GM19240 (cell line): ENCODE results near the gene NOC2L.

Experiments used
- DNase-seq: peaks from one replicate; pipeline ENCODE4 v3.0.0; 2011; ENCODE audit warnings: low spot score; ENCODE audit not compliant: insufficient read length

NOC2L gene

DNA sequence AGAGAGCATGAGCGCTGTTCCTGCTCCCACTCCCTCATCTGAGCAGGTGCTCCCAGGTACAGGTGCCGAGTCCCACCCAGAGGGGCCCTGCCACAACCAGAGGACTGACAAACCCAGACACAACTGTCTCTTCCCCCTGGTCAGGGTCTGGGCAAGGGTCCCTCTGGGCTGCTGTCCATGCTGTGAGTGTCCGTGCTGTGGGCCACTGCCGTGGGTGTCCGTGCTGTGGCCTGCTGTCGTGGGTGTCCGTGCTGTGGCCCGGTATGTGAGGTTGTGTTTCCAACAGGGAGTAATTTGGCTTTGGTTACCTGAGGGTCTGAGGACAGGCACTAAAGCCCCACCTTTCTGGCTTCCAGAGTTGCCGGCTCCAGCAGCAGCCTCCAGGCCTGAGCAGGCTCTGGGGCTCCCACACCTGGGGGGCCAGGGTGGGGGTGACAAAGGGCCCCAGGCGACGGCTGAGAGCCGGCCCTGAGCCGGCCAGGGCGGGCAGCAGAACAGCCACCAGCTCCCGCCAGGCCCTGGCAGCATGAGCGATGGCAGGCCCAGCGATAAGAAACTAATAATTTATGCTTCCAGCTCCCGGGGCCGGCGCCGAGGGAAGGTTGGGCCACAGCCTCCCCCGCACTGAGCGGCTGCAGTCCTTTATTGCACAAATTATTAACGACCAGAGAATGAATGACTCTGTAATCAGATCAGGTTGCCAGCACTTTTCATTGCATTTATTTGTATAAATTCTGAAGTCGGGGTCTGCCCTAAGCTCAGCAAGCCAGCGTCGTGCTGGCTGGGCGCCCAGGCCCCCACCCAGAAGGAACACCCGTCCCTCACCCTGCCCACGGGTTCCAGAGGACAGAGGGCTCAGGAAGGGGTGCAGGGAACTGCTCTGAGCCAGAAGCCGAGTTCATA is 42.6 kb downstream of the NOC2L start:
- DNase-seq = no peak

DNA sequence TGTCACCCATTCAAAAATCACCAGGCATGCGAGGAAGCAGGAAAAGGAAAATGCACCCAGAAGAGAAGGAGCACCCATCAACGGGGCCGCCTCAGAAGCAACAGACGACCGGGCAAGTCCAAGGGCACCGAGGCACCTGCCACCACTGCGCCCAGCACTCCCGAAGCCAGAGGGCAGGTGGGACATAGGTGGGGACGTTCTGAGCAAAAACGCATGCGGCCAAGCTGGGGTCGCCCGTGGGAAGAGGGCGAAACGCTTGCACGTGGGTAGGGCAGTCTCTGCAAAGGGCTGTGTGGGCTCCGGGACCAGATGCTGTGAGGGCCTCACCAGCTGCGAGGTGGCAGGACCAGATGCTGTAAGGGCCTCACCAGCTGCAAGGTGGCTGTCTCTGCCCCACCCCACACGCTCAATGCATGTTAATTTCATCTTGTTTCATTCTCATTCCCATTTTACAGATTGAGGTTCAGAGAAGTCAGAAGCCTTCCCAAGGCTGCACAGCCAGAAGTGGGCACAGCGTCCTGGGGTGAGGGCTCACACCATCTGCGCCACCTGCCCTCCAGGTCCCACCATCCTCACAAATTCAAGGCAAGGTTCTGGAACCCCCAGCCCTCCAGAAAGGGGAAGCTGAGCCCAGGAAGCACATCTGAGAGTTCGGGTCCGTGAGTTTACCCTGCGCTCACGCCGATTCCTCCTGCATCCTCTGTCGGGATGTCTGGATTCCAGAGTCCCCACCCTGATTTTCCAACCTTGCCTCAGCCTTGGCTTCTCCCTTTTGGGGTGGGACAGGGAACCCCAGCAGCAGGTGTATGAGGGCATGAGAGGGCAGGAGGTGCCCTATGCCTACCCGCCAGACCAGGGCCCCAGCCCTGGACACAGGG is 43.5 kb downstream of the NOC2L start:
- no peak for DNase-seq

DNA sequence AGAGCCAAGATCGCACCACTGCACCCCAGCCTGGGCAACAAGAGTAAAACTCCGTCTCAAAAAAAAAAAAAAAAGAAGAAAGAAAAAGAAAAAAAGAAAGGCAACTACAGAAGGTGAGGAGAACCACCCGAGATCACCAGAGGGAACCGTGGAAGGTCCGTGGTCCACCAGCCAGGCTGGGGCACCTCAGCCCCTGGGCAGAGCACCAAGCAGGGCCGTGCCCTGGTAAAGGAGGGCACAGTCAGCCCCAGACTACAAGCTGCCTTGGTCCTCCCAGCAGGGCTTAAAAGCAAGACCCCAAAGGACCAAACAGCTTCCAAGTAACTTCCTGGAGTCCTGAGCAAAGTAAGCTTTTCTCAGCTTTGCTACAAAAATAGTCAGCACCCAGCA is 44.2 kb downstream of the NOC2L start:
- no peak for DNase-seq

- DNase-seq = no peak
Measured at GRCh38 chr1:914131-914890, 44.7 kb downstream of the NOC2L start.

DNA sequence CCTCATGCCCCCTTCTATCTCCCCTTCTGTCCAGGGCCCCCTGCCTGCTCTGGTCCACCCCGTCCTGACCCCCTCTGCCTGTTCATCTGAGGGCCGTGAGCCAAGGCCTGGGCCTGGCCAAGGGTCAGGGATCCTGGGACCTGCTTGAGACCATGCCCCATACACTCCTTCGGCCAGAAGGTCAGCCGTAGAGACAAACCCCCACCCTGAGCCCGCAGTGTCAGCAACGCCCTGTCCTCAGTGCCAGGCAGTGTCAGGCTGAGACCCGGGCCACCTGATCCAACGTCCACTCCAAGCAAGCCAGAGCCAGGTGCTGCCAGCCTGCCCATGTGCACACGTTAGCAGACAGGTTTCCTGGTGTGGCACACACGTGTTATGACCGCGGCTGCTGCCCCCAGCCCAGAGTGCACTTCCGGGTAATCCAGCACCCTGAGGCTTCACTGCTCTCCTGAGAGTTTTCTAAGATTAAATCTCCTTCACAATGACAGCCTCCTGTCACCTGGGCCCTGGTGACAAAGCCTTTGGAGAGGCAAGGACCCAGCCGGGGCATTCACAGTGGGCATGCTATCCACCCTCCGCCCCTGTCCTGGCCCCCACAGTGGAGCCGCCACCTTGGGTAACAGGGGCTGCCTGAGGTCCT is 45.4 kb downstream of the NOC2L start:
- no peak for DNase-seq

- no peak for DNase-seq
Measured at GRCh38 chr1:912740-913301, 46.2 kb downstream of the NOC2L start.

DNA sequence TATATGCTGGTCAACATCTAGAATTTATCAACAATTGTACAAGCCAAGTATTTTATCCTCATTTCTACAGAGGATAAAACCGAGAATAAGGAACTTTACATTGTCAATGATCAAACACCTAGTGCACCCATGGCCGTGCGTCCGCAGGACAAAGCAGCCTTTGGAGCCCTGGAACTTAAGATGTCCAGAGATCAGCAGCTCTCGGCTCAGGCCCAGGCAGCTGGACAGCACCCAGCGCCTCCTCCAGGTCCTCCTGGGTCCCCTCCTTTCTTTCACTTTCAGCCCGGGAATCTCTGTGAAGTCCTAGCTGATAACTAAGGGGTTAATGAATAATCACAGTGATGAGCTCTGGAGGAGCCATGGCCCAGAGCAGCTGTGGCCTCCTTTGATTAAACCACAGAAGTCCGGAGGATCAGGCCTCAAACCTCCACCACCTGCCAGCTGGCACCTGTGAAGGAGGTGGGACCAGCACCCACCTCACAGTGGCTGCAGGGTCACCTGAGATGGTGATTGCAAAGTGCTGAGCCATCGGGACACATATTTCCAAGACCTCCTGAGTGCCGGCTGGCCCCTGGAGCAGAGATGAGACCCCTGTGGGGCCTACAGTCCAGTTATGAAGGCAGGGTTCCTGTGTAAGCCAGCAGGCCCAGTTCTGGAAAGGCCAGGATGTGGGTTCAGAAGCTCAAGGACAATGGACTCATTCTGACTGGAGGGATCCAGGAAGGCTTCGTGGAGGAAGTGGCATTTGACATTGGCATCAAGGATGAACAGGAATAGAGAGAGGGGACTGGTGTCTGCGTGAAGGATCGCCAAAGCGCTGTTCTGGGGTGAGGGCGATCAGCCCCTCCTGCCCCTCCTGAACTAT is 46.9 kb downstream of the NOC2L start:
- DNase-seq = no peak

GRCh38 chr1:910881-911721 is 48.0 kb downstream of the NOC2L start:
- DNase-seq = no peak

DNA sequence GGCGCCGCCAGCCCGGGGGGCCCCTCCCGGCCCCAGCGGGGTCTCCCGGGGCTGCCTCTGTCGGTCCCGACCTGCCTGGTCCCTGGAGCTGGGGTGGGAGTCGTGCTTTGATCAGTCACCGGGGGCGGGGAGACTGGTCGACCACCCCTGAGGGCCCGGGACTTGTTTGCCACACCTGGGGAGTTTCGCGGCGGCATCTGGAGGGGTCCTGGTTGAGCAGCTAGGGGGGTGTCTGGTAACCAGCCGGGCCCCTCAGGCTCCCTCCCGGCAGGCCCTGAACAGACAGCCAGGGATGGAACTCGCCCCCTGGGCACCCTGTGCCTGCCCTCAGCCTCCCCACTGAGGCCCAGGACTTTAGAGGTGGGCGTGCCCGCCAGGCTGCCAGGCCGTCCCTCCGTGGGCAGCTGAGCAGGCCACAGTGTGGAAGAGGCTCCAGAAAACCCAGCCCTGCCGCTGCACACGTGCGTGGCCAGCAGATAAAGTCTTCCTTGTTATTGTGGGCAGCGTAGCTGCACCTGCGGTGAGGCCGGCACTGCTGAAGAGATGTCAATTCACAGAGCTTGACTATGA is 48.7 kb downstream of the NOC2L start:
- no peak for DNase-seq

DNA sequence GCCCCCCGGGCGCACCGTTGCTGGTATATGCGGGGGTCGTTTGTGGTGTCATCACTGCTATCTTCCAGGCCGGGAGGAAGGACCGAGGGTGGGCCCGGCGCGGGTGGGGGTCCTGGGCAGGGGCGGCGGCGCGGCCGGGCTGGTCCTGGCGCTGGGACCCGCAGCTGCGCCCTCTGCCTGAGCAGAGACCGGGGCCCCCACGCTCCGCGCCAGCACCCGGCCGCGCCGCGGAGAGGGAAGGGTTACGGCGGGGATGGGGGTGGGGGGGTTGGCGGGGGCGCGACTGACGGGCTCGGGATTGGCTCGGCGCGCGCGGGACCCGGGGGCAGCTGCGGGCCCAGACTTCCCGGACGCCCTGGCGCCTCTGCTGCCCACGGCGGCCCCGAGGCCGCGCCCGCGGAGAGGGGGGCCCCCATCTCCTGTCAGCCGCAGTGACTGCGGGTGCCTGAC is 49.2 kb downstream of the NOC2L start:
- DNase-seq = no peak

GRCh38 chr1:908661-909060 is 50.4 kb downstream of the NOC2L start:
- no peak for DNase-seq

DNA sequence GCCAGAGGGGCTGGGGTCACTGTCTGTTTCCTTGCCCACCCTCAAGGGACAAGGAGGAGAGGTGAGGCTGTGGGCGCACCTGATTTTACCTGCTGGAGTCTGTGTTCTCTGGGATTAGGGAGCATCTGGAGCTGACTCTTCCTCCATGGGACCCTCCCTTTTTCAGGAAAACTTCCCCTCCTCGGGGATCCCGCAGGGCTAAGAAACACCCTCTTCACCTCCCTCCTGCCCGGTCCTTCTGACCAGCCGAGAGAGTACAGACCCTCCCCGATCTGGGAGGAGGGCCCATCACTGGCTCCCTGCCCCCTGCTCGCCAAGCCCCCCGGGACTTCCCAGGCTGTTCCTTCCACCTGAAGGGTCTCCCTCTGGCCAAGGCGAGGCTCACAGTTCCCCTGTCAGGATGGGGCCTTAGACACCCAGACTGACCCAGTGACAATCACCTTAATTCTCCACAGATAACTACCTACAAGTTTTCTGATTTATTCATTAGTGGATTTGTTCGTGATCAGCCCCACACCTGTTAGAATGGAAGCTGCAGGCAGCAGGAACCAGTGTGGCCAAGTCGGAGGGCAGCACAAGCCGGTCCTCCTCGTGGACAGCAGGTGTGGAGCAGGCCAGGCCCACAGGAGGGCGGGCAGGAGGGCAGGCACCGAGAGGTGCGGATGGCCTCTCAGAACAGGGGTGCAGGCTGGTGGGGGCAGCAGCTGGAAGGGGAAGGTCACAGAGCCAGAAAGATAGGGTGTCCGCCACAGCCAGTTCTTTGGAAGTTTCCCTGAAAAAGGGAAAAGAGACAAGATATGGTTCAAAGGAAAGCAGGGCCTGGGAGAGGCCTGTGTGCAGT is 51.2 kb downstream of the NOC2L start:
- peak; percentile 4 for DNase-seq

DNA sequence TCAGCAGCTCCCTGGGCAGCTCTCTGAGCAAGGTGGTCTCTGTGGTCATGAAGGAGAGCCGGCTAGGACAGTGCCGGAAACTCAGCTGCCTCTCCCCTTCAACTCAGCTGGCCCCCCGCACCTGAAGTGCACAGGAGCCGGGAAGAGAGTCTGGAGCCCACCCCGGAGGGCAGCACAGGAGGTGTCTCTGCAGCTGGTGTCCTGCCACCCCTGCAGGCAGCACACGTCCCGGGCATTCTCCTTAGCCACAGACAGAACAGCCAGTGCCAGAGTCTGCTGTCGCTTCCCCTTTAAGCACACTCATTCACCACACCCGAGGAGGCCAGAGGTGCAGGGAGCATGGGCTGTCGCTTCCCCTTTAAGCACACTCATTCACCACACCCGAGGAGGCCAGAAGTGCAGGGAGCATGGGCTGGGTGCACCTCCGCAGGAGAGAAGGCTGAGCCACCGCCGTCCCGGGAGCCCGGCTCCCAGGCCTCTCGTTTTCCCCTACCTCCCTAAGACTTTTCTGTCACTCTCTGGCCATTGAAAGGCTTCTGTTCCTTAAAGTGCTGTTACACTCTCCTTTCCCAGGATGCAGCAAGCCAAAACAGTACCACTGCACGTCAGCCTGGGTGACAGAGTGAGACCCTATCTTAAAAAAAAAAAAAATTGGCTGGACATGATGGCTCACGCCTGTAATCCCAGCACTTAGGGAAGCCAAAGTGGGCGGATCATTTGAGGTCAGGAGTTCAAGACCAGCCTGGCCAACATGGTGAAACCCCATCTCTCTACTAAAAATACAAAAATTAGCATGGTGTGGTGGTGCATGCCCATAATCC is 52.2 kb downstream of the NOC2L start:
- peak; percentile 4 for DNase-seq

- DNase-seq = peak; percentile 11
Measured at GRCh38 chr1:905811-906599, 53.1 kb downstream of the NOC2L start.

DNA sequence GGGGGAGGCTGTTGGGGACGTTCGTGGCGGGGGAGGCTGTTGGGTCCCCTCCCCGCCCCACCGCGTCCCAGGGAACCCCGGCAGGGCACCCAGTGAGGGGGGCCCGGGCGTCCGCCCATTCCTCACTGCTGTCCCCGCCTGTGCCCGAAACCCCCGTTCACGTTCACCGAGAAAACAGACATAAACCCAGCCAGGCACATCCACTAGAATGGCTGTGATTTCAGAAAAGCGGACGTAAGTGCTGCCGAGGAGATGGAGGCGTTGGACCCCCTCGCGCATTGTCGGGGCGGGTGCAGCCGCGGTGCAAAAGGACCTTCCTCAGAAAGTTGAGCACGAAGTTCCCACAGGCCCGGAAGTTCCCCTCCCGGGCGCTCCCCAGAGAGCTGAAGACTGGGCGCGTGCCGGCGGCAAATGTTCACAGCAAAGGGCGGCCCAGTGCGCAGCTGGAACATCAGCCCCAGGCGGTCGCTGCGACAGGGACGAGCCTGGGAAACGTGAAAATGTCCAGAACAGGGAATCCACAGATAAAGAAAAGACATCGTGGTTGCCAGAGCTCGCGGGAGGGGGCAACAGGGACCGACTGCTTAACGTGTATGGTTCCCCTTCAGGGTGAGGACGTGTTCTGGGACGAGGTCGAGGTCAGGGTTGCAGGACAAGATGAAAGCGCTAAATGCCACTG is 53.8 kb downstream of the NOC2L start:
- peak; percentile 46 for DNase-seq
